ENCODE measurements around the gene HORMAD1. TPM values are rescaled to one million over a fixed set of nuclear protein-coding genes. Genes with fewer than 3 reads are reported as not detected.
"Not testable (repeated sequence)": the region's sequence is repeated elsewhere in the genome, so short reads cannot be mapped to it uniquely, and the experiment has no call there.

Gene HORMAD1
- total RNA-seq, 1 experiment from 2014 or later, result 2.8 TPM

- no peaks in the 10 kb centered on the region for H3K79me2 ChIP-seq (ENCODE audit: low read length)
- H3K9me3 ChIP-seq (ENCODE audit: low read length), result no peaks in the 10 kb centered on the region
- no peak overlapping the region for H3K4me2 ChIP-seq (ENCODE audit: low read depth, low read length, poor library complexity, severe bottlenecking)
- no peaks in the 10 kb centered on the region for H3K9me2 ChIP-seq (replicated peaks; ENCODE audit: insufficient read depth, low read length)
- no peak overlapping the region for H2AFZ ChIP-seq (ENCODE audit: low read length)
- H3K36me3 ChIP-seq (ENCODE audit: insufficient read depth, low read length), result no peaks in the 10 kb centered on the region
- H3K27me3 ChIP-seq (ENCODE audit: low read length), result no peaks in the 10 kb centered on the region
- no peak for DNase-seq
- H3K27ac ChIP-seq (ENCODE audit: low read length), result no peak overlapping the region
- H3K4me3 ChIP-seq (ENCODE audit: low read length), result no peak overlapping the region
- H4K20me1 ChIP-seq (ENCODE audit: insufficient read depth, low read depth, low read length), result no peaks in the 10 kb centered on the region
- no peak overlapping the region for H3K9ac ChIP-seq (ENCODE audit: low read length)
- no peaks in the 10 kb centered on the region for H3K4me1 ChIP-seq (ENCODE audit: low read length)
These were observed 2.3 kb downstream of the HORMAD1 start for GRCh38 chr1:150718225-150718891.

GRCh38 chr1:150709031-150709430 lies 11.7 kb downstream of the HORMAD1 start:
- H3K79me2 ChIP-seq (ENCODE audit: low read length); H3K4me3 ChIP-seq (ENCODE audit: low read length); H3K4me1 ChIP-seq (ENCODE audit: low read length); H4K20me1 ChIP-seq (ENCODE audit: insufficient read depth, low read depth, low read length); H3K4me2 ChIP-seq (ENCODE audit: low read depth, low read length, poor library complexity, severe bottlenecking); H3K9me2 ChIP-seq (replicated peaks; ENCODE audit: insufficient read depth, low read length); H3K36me3 ChIP-seq (ENCODE audit: insufficient read depth, low read length); DNase-seq; H3K27ac ChIP-seq (ENCODE audit: low read length); H3K9ac ChIP-seq (ENCODE audit: low read length); H3K9me3 ChIP-seq (ENCODE audit: low read length); H3K27me3 ChIP-seq (ENCODE audit: low read length): not testable (repeated sequence)
- H2AFZ ChIP-seq (ENCODE audit: low read length), result peak overlapping the region; percentile 76; the same call in 1 of the 2 replicates

DNA sequence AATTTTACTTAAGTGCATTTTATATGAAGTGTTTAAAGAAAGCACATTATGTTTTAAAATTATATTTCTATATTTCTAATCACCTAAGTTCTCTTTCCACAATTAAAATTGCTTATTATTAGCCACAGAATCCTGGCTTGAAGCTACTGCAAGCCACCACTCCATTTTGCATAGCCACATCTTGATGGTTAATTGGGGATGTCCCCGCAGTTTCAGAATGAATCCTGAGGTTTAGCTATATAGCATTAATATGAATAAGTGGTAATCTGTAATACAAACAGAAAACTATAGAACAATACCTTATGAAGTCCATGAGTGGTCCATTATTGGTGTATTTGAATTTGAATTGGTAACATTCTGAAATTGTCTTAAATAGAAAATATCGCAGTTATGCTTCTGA lies 12.1 kb downstream of the HORMAD1 start:
- H3K4me1 ChIP-seq (ENCODE audit: low read length), result peaks cover 3% of the 10 kb centered on the region; the same call in 1 of the 2 replicates
- H3K27ac ChIP-seq (ENCODE audit: low read length), result no peak overlapping the region
- H3K4me2 ChIP-seq (ENCODE audit: low read depth, low read length, poor library complexity, severe bottlenecking), result no peak overlapping the region
- H3K9me2 ChIP-seq (replicated peaks; ENCODE audit: insufficient read depth, low read length), result no peaks in the 10 kb centered on the region
- H3K36me3 ChIP-seq (ENCODE audit: insufficient read depth, low read length), result no peaks in the 10 kb centered on the region
- H3K79me2 ChIP-seq (ENCODE audit: low read length), result no peaks in the 10 kb centered on the region
- no peaks in the 10 kb centered on the region for H3K27me3 ChIP-seq (ENCODE audit: low read length)
- H3K9ac ChIP-seq (ENCODE audit: low read length), result no peak overlapping the region
- H2AFZ ChIP-seq (ENCODE audit: low read length), result peak overlapping the region; percentile 76; the same call in 1 of the 2 replicates
- H3K4me3 ChIP-seq (ENCODE audit: low read length), result no peak overlapping the region
- no peaks in the 10 kb centered on the region for H4K20me1 ChIP-seq (ENCODE audit: insufficient read depth, low read depth, low read length)
- DNase-seq, result no peak
- H3K9me3 ChIP-seq (ENCODE audit: low read length), result no peaks in the 10 kb centered on the region

DNA sequence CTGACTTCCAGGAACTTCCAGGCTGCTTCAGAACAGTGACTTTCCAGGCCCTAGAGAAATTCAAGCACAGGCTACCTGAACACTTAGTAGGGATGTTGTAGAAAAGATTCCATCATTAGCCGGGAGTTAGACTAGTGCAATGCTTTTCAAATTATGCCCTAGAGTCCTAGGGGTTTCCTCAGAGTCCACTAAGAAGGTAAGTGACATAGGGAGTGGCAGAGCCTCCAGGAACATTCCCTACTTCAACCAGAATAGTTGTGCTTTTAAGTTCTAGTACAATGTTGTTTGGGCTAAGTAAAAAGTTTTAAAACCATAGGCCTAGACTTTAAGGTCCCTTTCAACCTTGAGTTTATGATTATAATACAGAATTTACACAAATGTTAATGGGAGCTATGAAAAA lies 14.6 kb downstream of the HORMAD1 start:
- no peak overlapping the region for H2AFZ ChIP-seq (ENCODE audit: low read length)

GRCh38 chr1:150703427-150703826 lies 17.3 kb downstream of the HORMAD1 start:
- Histone ChIP-seq H3K27me3 (ENCODE audit: low read length) (no peaks in the 10 kb centered on the region), H3K9me2 (replicated peaks; ENCODE audit: insufficient read depth, low read length) (no peaks in the 10 kb centered on the region), H3K9me3 (ENCODE audit: low read length) (no peaks in the 10 kb centered on the region), H3K9ac (ENCODE audit: low read length) (no peak overlapping the region), H3K79me2 (ENCODE audit: low read length) (no peaks in the 10 kb centered on the region), H3K27ac (ENCODE audit: low read length) (no peak overlapping the region), H2AFZ (ENCODE audit: low read length) (no peak overlapping the region), H3K4me2 (ENCODE audit: low read depth, low read length, poor library complexity, severe bottlenecking) (no peak overlapping the region), H3K4me3 (ENCODE audit: low read length) (no peak overlapping the region), H4K20me1 (ENCODE audit: insufficient read depth, low read depth, low read length) (no peaks in the 10 kb centered on the region), H3K4me1 (ENCODE audit: low read length) (peaks cover 14% of the 10 kb centered on the region), H3K36me3 (ENCODE audit: insufficient read depth, low read length) (no peaks in the 10 kb centered on the region)
- no peak for DNase-seq

More for the DNA sequence above, 14.6 kb downstream of the HORMAD1 start:
- peaks cover 10% of the 10 kb centered on the region; the same call in 1 of the 2 replicates for H3K4me1 ChIP-seq (ENCODE audit: low read length)
- no peaks in the 10 kb centered on the region for H3K9me2 ChIP-seq (replicated peaks; ENCODE audit: insufficient read depth, low read length)
- H3K4me2 ChIP-seq (ENCODE audit: low read depth, low read length, poor library complexity, severe bottlenecking), result no peak overlapping the region
- H4K20me1 ChIP-seq (ENCODE audit: insufficient read depth, low read depth, low read length), result no peaks in the 10 kb centered on the region
- no peak overlapping the region for H3K9ac ChIP-seq (ENCODE audit: low read length)
- no peaks in the 10 kb centered on the region for H3K27me3 ChIP-seq (ENCODE audit: low read length)
- no peaks in the 10 kb centered on the region for H3K79me2 ChIP-seq (ENCODE audit: low read length)
- no peak overlapping the region for H3K4me3 ChIP-seq (ENCODE audit: low read length)
- no peaks in the 10 kb centered on the region for H3K9me3 ChIP-seq (ENCODE audit: low read length)
- H3K36me3 ChIP-seq (ENCODE audit: insufficient read depth, low read length), result no peaks in the 10 kb centered on the region
- no peak for DNase-seq
- H3K27ac ChIP-seq (ENCODE audit: low read length), result no peak overlapping the region

DNA sequence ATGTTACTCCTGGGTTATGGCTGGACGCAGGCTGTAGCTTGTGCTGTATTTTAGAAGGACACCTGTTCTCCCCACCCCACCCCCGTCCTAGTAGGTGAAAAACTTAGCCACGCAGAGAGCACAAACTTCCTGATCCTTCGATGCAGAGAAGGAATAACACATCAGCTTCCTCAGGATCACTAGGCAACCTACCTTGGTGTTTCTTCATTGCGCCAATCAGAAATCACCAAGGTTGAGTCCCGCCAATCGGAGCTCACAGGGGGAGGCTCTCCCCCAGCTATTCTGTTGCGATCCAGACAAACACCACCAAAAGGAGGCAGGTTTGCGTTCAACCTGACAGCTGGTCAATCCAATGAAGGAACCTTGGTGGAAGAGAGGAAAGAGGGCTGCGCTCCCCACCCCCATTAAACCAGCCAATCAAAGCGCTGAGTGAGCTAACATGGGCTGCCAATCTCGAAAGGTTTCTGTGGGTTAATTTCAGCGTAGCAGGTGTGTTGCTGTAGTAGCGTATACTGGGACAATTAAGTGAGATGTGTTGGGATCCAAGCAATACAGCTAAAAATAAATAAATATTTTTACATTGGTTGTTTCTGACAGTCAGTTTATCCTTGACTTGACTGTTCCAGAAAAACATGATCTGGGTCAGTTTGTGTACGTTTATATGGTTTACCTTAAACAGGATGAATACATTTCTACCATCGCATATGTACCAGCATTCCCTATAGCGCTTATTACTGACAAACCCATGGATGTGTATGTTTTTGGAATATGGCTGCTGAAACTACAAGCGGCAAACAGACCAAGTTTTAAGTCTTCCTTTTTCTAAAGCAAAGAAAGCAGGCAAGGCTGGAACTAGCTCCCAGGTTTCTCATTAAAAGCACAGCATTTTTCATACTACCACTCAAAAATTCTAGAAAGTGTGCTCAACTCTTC lies 23.4 kb downstream of the HORMAD1 start, which contains the start of gene GOLPH3L:
Gene GOLPH3L (minus strand): TSS at position 160 of the 933 bp plus-strand sequence. CDS start 2,316 bp downstream, outside the sequence.
- Histone ChIP-seq H3K4me1 (ENCODE audit: low read length) (peaks cover 44% of the 10 kb centered on the region), H3K4me2 (ENCODE audit: low read depth, low read length, poor library complexity, severe bottlenecking) (peak within 1 kb of the TSS; percentile 86), H3K27me3 (ENCODE audit: low read length) (no peaks in the 10 kb centered on the region), H3K9ac (ENCODE audit: low read length) (peak within 1 kb of the TSS; percentile 64), H3K36me3 (ENCODE audit: insufficient read depth, low read length) (peaks cover 24% of the 10 kb centered on the region), H2AFZ (ENCODE audit: low read length) (peak within 1 kb of the TSS; percentile 41), H4K20me1 (ENCODE audit: insufficient read depth, low read depth, low read length) (no peaks in the 10 kb centered on the region), H3K9me2 (replicated peaks; ENCODE audit: insufficient read depth, low read length) (no peaks in the 10 kb centered on the region), H3K27ac (ENCODE audit: low read length) (peak within 1 kb of the TSS; percentile 73), H3K79me2 (ENCODE audit: low read length) (peaks cover 31% of the 10 kb centered on the region), H3K9me3 (ENCODE audit: low read length) (no peaks in the 10 kb centered on the region), H3K4me3 (ENCODE audit: low read length) (peak within 1 kb of the TSS; percentile 68)
- peak; percentile 98 for DNase-seq

DNA sequence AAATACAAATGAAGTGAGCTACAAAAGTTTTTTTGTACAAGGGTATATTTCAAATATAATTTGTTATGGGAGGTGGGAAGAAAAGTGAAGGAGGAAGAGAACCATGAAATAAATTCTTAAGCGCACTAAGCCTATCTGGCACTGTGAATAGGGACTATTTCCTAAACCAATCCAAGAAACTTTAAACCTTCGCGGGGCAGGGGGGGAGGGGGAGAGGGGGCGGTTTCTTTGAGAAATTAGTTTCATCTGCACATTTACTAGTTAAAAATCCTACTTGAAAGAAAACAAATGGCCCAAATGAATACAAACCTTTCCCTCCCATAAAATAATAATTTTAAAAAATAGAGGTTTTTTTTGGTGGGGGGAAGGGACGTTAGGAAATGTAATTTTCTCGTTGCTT lies 24.1 kb downstream of the HORMAD1 start:
- Histone ChIP-seq H3K27me3 (ENCODE audit: low read length) (no peaks in the 10 kb centered on the region), H4K20me1 (ENCODE audit: insufficient read depth, low read depth, low read length) (no peaks in the 10 kb centered on the region), H2AFZ (ENCODE audit: low read length) (no peak overlapping the region), H3K79me2 (ENCODE audit: low read length) (peaks cover 31% of the 10 kb centered on the region), H3K9me3 (ENCODE audit: low read length) (no peaks in the 10 kb centered on the region), H3K4me1 (ENCODE audit: low read length) (peaks cover 42% of the 10 kb centered on the region), H3K9me2 (replicated peaks; ENCODE audit: insufficient read depth, low read length) (no peaks in the 10 kb centered on the region), H3K4me3 (ENCODE audit: low read length) (peak overlapping the region; percentile 68), H3K4me2 (ENCODE audit: low read depth, low read length, poor library complexity, severe bottlenecking) (peak overlapping the region; percentile 86), H3K27ac (ENCODE audit: low read length) (peak overlapping the region; percentile 58), H3K36me3 (ENCODE audit: insufficient read depth, low read length) (peaks cover 29% of the 10 kb centered on the region), H3K9ac (ENCODE audit: low read length) (peak overlapping the region; percentile 64)
- no peak for DNase-seq

DNA sequence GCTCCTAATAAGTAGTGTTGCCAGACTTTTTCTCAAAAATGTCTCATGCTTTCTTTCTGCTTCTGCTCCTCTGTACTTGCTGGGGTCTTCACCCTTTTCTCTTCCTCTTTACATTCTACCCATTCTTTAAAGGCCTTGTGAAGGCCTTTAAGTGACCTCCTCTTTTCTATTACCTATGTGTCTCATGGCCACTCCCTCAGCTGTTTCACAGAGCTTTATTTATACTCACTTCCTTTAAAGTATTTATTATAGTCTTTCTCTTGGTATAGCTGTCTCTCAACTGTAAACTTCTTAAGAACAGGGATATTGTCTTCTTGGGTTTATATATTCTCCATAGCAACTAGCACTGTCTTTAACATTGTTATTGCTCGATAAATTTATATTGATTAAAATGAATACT lies 24.5 kb downstream of the HORMAD1 start:
- Histone ChIP-seq H3K79me2 (ENCODE audit: low read length) (peaks cover 31% of the 10 kb centered on the region), H2AFZ (ENCODE audit: low read length) (no peak overlapping the region), H3K27ac (ENCODE audit: low read length) (peak overlapping the region; percentile 58), H3K9ac (ENCODE audit: low read length) (peak overlapping the region; percentile 64), H4K20me1 (ENCODE audit: insufficient read depth, low read depth, low read length) (no peaks in the 10 kb centered on the region), H3K4me3 (ENCODE audit: low read length) (peak overlapping the region; percentile 68), H3K9me2 (replicated peaks; ENCODE audit: insufficient read depth, low read length) (no peaks in the 10 kb centered on the region), H3K27me3 (ENCODE audit: low read length) (no peaks in the 10 kb centered on the region), H3K36me3 (ENCODE audit: insufficient read depth, low read length) (peaks cover 33% of the 10 kb centered on the region), H3K9me3 (ENCODE audit: low read length) (no peaks in the 10 kb centered on the region), H3K4me2 (ENCODE audit: low read depth, low read length, poor library complexity, severe bottlenecking) (peak overlapping the region; percentile 86), H3K4me1 (ENCODE audit: low read length) (peaks cover 38% of the 10 kb centered on the region)
- DNase-seq, result peak; percentile 44
